ENCODE measurements around the gene ZGRF1.
"Not testable (repeated sequence)": the region's sequence is repeated elsewhere in the genome, so short reads cannot be mapped to it uniquely, and the experiment has no call there.

Gene ZGRF1

DNA sequence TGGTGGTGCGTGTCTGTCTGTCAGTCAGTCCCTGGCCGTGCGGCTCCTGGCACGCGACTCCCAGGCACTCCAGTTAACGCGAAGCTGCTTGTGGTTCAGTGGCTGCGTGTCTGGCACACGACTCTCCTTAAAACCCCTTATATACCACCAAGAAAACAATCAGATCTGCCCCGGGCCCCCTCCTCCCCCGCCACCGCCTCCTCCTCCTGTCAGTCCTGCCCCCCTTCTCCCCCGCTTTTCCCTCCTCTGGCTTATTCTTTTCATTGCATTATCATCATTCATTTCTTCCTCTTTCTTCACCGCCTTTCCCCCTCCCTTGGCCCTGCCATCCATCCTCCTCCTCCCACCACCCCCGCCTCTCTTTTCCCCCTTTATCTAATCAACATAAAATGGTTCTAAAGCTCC, 120.6 kb downstream of the ZGRF1 start, which contains the start of gene NEUROG2:
Gene NEUROG2, minus strand, starts transcription at position 115 of the 405 bp plus-strand sequence. CDS start 705 bp downstream, outside the sequence.
- DNase-seq = no peak

DNA sequence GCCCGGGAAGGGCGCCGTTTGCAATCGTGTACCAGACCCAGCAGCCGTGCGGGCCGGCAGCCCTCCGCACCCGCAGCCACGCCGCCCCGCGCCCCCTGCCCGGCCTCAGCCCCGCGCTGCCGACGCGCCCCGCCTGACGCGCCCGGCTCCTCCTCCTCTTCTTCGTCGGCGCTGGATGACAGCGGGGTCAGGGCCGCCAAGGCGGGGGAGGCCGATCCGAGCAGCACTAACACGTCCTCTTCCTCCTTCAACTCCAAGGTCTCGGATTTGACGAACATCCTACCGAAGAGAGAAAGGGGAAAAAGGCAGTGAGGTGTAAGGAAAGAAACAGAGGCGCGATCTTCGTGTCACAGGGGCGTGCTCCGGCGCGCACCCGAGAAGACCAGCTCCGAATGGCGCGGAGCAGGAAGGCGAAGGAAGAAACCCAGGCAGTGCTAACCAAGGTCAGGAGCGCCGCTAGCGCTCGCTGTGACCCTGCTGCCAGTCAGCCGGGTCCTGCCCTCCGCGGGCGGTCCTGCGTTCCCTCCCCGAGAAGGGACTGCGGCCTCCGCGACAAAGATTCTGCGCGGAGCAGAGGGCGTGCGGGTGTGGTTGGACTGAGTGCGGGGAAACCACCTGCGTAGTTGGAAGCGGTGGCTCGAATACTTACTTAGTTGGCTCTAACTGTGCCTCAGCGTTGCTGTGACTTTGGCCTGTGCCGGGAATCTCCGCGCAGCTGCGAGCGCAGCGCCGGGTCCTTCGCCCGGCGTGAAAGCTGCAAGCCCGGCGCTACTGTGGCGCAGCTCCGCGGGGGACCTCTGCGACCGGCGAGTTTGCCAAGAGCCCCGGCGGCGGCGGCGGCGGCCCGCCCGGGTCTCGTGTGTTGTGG, 121.3 kb downstream of the ZGRF1 start:
- peak; percentile 44 for DNase-seq

DNA sequence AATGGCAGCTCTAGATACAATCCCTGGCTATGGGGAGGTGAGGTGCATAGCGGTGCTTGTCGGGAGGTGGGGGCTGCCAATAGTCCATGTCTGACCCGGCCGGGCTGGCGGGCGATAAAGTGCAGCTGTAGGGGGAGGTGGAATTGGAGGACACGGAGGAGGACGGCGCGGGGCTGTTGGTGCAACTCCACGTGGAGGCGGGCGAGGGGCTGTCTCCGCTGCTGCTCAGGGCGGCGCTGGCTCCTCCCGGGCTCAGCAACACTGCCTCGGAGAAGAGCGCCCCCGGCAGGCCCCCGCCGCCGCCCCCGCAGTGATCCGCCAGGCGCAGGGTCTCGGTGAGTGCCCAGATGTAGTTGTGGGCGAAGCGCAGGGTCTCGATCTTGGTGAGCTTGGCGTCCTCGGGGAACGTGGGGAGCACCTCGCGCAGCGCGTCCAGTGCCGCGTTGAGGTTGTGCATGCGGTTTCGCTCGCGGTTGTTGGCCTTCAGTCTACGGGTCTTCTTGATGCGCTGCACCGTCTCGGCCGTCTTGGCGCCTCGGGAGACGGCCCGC, 122.0 kb downstream of the ZGRF1 start:
- DNase-seq = peak; percentile 39

DNA sequence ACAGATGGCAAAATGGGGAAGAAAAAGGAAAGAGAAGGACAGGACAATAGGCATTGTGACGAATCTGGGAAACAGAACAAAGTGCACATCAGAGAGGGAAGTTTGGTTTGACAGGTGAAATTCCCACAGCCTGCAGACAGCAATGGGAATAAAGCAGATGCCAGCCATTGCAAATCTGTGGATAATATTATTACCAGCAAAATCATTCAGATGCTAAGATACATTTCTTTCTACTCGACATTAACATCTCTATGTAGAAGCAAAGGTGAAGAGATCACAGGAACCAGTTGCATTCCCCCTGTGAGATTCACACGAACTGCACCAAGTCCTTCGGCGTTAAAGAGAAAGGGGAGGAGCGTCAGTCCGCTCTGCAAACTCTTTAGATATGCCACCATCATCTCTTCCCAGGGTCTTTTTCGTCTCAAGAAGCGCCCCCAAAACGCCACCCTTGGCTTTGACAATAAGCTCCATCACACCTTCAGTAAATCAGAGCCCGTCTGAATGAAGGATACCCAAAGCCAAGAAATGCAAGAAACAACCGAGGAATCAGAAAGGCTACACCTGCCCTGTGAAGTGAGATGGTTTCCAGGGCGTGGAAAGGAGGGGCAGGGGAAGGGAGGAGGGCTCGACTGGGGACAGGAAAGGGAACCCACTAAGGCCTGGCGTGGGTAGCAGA, 122.6 kb downstream of the ZGRF1 start:
- peak; percentile 57 for DNase-seq

DNA sequence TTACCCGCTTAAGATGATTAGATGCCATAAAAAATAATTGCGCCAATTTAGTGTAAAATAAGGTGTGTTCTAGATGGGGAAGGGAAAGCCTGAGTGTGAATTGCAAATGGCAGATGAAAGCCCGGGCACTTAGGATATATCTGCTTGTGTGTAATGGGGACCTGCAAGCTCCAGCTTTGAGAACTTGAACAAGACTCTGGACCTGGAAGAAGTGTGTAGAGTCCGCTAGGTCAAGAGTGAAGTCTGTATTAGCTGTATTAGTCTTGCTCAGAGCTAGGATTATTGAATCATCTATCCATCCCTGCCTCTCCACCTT, 124.9 kb downstream of the ZGRF1 start:
- no peak for DNase-seq

DNA sequence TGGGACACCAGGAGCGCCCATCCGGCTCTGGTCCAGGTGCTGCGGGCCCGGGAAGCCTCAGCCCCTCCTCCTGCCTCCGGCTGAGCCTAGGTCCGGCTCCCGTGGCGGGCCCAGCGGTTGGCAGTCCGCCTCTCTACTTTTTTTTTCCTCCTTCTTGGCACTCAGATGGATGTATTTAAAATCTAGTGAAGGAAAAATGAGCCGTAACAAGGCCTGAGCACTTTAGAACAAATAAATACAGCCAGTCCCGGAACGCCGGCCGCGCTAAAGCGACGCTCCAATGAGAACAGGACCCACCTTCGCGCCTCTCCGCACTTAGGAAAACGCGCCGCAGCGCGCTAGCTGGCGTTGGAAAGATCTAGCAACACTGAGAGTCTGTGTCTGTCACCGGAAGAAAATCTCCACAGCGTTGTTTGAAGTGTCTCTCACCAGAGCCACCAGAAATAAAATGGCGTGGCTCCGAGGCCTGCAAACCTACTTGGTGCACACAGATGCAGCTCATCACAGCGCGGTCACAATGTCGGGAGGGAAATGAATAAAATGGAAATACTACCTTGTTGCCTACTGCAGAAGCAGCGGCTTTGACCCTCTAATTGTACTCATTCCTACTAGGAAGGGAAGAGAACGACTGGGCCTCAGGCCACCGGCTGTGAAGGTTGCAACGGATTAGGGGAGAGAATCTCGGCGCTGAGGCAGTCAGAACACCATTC, 125.5 kb downstream of the ZGRF1 start:
- no peak for DNase-seq

DNA sequence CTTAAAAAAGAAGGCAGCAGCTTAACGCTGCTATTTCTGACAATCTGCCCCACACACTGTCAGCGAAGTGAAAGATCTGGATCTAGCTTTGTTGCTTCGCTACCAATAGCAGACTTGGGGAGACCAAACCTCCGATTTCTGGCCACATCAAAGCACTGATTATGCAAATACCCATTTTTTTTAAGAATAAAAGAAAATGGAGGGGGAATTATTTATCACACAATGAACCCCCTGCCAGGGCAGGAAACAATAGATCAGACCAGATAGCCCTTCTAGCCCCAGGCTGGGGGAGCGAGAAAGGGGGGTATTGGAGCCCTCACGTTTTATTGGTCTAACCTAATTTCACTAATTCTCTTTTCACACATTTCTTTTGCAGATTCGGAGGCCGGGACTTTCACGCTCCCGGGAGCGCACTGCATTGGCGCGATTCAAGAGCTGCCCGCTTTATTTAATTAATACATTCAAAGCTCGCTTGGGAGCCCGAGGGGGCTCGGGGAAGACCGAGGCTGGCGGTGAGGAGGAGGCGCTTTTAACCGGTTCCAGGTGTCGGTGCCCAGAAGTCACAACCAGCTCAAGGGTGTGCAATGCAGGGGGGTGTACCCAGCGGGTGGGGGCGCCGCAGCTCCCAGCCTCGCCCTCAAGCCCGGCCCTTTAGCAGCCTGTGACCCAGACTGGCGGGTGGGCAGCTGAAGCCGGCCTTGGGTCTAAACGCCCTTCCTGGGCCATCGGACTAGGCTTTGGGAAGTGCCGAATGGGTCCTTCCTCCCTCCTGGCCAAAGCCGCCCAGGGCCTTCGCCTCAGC, 126.2 kb downstream of the ZGRF1 start:
- DNase-seq = no peak

DNA sequence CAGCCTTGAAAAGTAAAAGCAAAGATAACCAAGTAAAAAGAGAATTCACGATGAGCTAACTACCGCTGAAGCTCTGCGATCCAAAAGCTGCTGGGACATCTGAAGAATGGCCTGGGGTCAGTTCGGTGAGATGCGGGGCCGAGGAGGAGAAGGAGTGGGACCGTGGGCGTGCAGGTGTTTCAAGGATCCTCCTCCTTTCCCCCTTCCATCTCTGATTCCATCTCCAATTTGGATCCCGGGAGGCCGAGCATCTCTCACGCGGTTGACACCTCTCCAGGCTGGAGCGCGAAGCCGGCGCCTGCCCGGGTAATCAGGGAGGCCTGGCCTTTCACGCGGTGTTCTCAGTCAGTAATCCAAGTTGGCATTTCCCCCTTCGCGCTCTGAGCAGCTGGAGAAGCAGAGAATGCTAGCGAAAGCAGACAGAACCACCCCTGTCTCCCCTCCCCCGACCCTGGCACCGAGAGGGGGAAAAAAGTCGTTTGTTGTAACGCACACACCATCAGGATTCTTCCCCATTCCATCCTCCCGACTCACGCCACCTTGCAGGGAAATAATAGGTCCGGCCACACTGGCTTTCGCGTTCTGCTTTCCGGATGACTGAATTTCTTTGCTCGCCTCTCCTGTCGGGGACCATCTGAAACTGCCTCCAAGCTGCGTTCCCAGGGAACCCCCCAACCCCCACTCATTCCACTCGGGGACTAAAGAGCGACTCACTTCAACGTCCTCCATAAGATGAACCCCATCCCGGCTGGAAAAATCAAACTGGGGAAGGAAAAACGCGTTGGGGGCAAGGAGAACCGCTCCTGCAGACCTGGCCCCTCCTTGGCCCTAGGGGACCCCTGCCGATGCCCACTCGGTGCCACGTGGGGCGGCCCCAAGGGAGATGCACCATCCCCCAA, 127.2 kb downstream of the ZGRF1 start:
- peak; percentile 10 for DNase-seq

DNA sequence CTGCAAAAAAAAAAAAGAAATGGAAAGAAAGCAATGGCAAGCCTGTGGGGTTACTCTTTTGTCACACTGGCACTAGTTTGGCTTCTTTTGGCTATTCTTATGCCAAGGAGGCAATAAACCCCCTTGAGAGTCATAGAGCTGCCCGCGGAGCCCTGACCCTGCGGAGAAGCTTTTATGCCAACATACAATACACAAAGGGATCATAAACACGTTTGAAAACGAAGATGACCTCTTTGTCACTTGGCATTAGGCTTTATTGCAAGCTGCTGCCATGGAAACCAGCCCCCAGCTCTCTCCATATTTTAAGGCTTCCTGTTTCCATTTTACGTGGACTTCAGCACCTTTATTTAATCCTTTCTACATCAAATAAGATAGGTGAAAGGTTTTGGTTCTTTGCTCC, 128.4 kb downstream of the ZGRF1 start:
- DNase-seq = no peak

DNA sequence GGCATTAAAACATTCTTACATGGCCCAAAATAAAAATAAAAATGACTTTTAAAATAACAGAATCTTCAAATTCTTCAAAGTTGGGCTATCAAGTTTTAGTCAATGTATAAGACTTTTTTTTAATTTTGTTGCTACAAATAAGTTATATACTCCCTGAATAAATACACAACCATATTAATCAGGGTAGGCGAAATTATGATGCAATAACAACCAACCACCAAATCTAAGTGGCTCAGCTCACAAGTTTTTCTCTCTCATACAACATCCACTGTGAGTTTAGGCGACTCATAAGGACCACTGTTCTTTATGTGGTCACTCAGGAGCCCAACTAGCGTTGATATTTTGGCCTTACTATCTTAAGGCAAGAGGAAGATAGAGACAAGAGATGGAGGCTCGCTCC, 131.9 kb downstream of the ZGRF1 start:
- DNase-seq = no peak

DNA sequence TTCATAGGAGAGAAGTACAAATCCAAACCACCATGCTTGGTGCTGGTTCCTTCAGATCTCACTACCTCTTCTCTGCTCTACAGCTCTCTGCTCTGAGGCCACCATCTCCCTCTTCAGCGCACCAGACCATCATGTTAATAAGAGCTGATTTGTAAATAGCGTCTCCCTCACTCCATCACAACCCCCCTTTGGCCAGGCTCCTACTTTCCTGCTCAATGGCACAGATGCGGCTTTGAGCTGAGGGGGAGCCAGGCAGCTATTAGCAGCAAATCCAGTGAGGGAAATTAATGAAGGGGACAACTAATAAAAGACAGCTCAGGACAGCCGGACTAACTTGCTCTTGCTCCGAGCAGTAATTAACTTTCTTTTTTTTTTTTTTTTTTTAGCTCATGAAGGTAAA, 133.8 kb downstream of the ZGRF1 start:
- DNase-seq = no peak

DNA sequence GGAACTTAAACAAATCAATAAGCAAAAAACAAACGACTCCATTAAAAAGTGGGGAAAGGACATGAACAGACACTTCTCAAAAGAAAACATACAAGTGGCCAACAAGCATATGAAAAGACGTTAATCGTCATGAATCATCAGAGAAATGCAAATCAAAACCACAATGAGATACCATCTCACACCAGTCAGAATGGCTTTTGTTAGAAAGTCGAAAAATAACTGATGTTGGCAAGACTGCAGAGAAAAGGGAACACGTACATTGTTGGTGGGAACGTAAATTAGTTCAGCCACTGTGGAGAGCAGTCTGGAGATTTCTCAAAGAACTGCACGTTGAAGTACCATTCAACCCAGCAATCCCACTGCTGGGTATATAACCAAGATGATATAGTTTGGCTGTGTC, 144.4 kb downstream of the ZGRF1 start:
- DNase-seq = no peak

DNA sequence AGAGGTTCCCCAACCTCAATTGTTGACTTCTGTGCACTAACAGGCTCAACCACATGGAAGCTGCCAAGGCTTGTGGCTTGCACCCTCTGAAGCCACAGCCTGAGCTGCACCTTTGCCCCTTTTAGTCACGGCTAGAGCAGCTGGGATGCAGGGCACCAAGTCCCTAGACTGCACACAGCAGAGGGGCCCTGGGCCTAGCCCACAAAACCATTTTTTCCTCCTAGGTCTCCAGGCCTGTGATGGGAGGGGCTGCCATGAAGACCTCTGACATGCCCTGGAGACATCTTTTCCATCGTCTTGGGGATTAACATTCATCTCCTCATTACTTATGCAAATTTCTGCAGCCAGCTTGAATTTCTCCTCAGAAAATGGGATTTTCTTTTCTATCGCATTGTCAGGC, 145.9 kb downstream of the ZGRF1 start:
- not testable (repeated sequence) for DNase-seq

All from NCI-H2171 treated with DMSO at 0.1 percent for 48 hours (cell line).